Endothelial cell (in vitro differentiated cells): ENCODE measurements around the gene GMPR. TPM values are rescaled to one million over a fixed set of nuclear protein-coding genes. Genes with fewer than 3 reads are reported as not detected.

Source experiments
- DNase-seq: peaks from one replicate; pipeline ENCODE4 v3.0.0; 2021; ENCODE audit warnings: low spot score
- H3K27ac Mint-ChIP-seq: one replicate; pipeline ENCODE4 v1.8.0; 2021; ENCODE audit warnings: mixed read lengths, inconsistent platforms; ENCODE audit not compliant: unreplicated experiment
- H3K27me3 Mint-ChIP-seq: one replicate; pipeline ENCODE4 v1.8.0; 2021; ENCODE audit warnings: mild to moderate bottlenecking, moderate library complexity, mixed read lengths, inconsistent platforms; ENCODE audit not compliant: unreplicated experiment
- H3K36me3 Mint-ChIP-seq: one replicate; pipeline ENCODE4 v1.8.0; 2021; ENCODE audit warnings: mild to moderate bottlenecking, low read depth, mixed read lengths, inconsistent platforms; ENCODE audit not compliant: unreplicated experiment
- H3K4me1 Mint-ChIP-seq: one replicate; pipeline ENCODE4 v1.8.0; 2021; ENCODE audit warnings: mild to moderate bottlenecking, mixed read lengths, inconsistent platforms; ENCODE audit not compliant: unreplicated experiment
- H3K4me3 Mint-ChIP-seq: one replicate; pipeline ENCODE4 v1.8.0; 2021; ENCODE audit warnings: mild to moderate bottlenecking, mixed read lengths, inconsistent platforms; ENCODE audit not compliant: unreplicated experiment
- H3K9me3 Mint-ChIP-seq: one replicate; pipeline ENCODE4 v1.8.0; 2021; ENCODE audit warnings: mixed read lengths, inconsistent platforms; ENCODE audit not compliant: unreplicated experiment
- CTCF ChIP-seq: fragments of 200-600 bp; sonication (generic); IDR thresholded peaks from one replicate; pipeline ENCODE4 v1.5.0; 2021; ENCODE audit warnings: antibody characterized with exemption; ENCODE audit not compliant: unreplicated experiment
- total RNA-seq: library from RNA; stranded (reverse); fragmentation: NEBNext Ultra II Directional; extraction: Animal tissue kit (Norgen Biotek cat#: 25700); gene quantifications from one replicate; pipeline ENCODE4 v1.2.1, GENCODE V29; 2021; ENCODE audit not compliant: unreplicated experiment

Gene GMPR
- total RNA-seq, 1 donor from 2014 or later: 1.8 TPM

- H3K4me3 Mint-ChIP-seq: no peak overlapping the region
- H3K27me3 Mint-ChIP-seq: peaks cover 4% of the 10 kb centered on the region
- TF ChIP-seq CTCF: no peak
- no peak for DNase-seq
- H3K4me1 Mint-ChIP-seq: peaks cover 5% of the 10 kb centered on the region
- H3K9me3 Mint-ChIP-seq: no peaks in the 10 kb centered on the region
- no peaks in the 10 kb centered on the region for H3K36me3 Mint-ChIP-seq
- H3K27ac Mint-ChIP-seq: no peak overlapping the region
Observed at GRCh38 chr6:16339265-16339587, 100.8 kb downstream of the GMPR start.

- Mint-ChIP-seq H3K4me1 (no peaks in the 10 kb centered on the region), H3K36me3 (no peaks in the 10 kb centered on the region), H3K27me3 (peaks cover 2% of the 10 kb centered on the region), H3K4me3 (no peak overlapping the region), H3K9me3 (no peaks in the 10 kb centered on the region), H3K27ac (no peak overlapping the region)
- no peak for DNase-seq
- TF ChIP-seq CTCF: no peak
Observed at GRCh38 chr6:16343593-16343992, 105.2 kb downstream of the GMPR start.

- Mint-ChIP-seq H3K27ac (no peak overlapping the region), H3K4me1 (peaks cover 3% of the 10 kb centered on the region), H3K27me3 (peaks cover 2% of the 10 kb centered on the region), H3K36me3 (no peaks in the 10 kb centered on the region), H3K4me3 (no peak overlapping the region), H3K9me3 (no peaks in the 10 kb centered on the region)
- TF ChIP-seq CTCF: no peak
- no peak for DNase-seq
Observed at GRCh38 chr6:16344756-16345155, 106.4 kb downstream of the GMPR start.

Other genes with a start within 250 kb of the GMPR start
- gene MYLIP, start 109.5 kb upstream of the GMPR start, total RNA-seq: 30.1 TPM